Measurements from ENCODE around the gene YAE1.

Gene YAE1

DNA sequence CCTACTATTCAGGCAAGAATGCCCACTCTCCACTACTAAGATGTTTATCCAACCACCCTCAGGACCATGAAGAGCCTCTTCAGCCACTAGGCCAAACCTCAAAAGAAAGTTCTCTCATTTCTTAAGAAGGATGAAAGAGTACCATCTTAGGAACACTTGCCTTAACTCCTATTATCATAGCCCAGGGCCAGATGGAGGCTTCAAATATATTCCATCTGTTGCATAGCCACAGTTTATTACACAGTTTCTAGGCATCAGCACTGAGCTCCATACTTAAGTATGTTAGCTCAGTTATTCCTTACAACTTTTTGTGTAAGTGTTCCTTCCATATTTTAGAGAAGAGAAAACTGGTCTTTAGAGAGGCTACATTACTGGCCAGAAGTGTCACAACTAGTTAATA, 37.4 kb upstream of the YAE1 start:
- DNase-seq (ENCODE audit: extremely low read depth, low read depth) = no peak
- TF ChIP-seq, protein P1, sequence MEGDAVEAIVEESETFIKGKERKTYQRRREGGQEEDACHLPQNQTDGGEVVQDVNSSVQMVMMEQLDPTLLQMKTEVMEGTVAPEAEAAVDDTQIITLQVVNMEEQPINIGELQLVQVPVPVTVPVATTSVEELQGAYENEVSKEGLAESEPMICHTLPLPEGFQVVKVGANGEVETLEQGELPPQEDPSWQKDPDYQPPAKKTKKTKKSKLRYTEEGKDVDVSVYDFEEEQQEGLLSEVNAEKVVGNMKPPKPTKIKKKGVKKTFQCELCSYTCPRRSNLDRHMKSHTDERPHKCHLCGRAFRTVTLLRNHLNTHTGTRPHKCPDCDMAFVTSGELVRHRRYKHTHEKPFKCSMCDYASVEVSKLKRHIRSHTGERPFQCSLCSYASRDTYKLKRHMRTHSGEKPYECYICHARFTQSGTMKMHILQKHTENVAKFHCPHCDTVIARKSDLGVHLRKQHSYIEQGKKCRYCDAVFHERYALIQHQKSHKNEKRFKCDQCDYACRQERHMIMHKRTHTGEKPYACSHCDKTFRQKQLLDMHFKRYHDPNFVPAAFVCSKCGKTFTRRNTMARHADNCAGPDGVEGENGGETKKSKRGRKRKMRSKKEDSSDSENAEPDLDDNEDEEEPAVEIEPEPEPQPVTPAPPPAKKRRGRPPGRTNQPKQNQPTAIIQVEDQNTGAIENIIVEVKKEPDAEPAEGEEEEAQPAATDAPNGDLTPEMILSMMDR (IDR thresholded peaks at IDR 0.05; ENCODE audit: low read depth, low read length) = no peak

DNA sequence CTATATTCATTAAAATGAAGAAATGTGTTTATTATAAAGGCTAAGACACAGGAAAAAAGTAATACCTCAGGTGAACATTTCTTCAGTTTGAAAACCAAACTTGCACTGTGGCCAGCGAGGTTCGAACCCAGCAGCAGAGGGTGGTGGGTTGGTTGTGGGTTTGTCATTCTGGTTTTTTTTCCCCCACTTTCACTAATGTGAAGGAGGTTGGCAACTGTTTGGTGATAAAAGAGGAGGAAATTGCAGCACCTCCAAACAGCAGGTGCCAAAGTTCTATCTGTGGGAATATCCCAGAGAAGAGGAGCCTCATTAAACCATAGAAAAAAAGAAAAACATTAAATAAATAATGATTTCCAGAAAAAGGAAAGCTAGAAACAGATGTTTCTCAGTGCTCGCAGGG, 36.6 kb upstream of the YAE1 start:
- DNase-seq (ENCODE audit: extremely low read depth, low read depth) = no peak
- TF ChIP-seq, protein P1 (IDR thresholded peaks at IDR 0.05; ENCODE audit: low read depth, low read length) = no peak

GRCh38 chr7:39530971-39531370, 35.2 kb upstream of the YAE1 start:
- no peak for DNase-seq (ENCODE audit: extremely low read depth, low read depth)
- TF ChIP-seq, protein P1 (IDR thresholded peaks at IDR 0.05; ENCODE audit: low read depth, low read length) = no peak

GRCh38 chr7:39531818-39532217, 34.4 kb upstream of the YAE1 start:
- DNase-seq (ENCODE audit: extremely low read depth, low read depth) = no peak
- TF ChIP-seq, protein P1 (IDR thresholded peaks at IDR 0.05; ENCODE audit: low read depth, low read length) = no peak

DNA sequence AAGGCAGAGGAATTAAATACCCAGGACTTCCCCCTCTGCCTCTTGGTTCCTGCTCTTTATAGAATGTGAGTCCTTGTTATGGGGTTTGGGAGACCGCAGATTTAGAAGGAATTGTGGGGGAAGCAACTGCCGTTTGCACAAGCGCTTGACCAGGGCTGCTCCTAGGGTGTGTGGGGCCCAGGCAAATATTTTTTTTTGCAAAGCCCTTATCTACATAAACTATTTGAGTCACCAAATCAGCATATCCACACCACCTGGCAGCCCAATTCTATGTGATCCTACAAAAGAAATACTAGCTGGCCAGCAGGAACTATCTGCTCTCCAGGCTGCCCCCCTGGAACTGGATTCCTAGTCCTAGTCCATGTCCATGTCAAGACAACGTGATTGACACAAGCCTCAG, 33.4 kb upstream of the YAE1 start:
- no peak for DNase-seq (ENCODE audit: extremely low read depth, low read depth)
- TF ChIP-seq, protein P1 (IDR thresholded peaks at IDR 0.05; ENCODE audit: low read depth, low read length) = no peak

- TF ChIP-seq, protein P1 (IDR thresholded peaks at IDR 0.05; ENCODE audit: low read depth, low read length) = no peak
- DNase-seq (ENCODE audit: extremely low read depth, low read depth) = no peak
Measured at GRCh38 chr7:39534599-39534998, 31.6 kb upstream of the YAE1 start.

DNA sequence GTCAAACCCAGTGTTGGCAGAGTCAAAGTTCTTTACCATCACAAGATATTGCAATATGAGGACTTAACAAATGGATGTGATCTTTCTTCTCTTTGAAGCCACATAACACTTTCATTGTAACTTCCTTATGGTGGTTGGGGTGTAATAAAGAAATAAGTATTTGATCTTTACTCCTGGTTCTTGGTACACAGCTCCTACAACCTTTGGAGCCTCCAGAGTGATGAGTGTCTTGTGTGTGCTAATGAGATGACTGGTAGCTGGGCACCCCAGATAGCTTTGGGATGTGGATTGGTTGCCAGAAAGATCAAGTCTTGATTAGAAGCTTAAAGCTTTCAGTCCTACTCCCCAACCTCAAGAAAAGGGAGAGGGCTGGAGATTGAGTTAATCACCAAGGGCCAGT, 31.1 kb upstream of the YAE1 start:
- TF ChIP-seq, protein P1 (IDR thresholded peaks at IDR 0.05; ENCODE audit: low read depth, low read length) = no peak
- DNase-seq (ENCODE audit: extremely low read depth, low read depth) = no peak

Data from AG09319 (cell line).